Heart left ventricle (tissue), 16 donors: ENCODE results near the gene RELA. TPM values are rescaled to one million over a fixed set of nuclear protein-coding genes. Genes with fewer than 3 reads are reported as not detected.
A peak's percentile ranks its signal among the peaks of the same experiment; 100 is the strongest.

Experiments
- ATAC-seq, 4 donors: fragments of 200-7000 bp; cut with Tn5 transposase; one replicate each; pipeline ENCODE4 v1.9.1; 2020 to 2022; ENCODE audit warnings: moderate library complexity in 4 of 4, mild to moderate bottlenecking in 3 of 4, moderate number of reproducible peaks in 1 of 4
- DNase-seq, 5 donors: peaks; one replicate each; pipeline ENCODE4 v3.0.0-alpha.2; 2020
- H3K27ac ChIP-seq, 12 donors: fragments of 200-600 bp; sonication (generic) in 4 of 12; one replicate each; pipeline versions ENCODE4 v1.5.0 to v1.8.0; 2016 to 2022; ENCODE audit warnings: mild to moderate bottlenecking in 2 of 12
- H3K27me3 ChIP-seq, 9 donors: fragments of 200-600 bp; sonication (generic) in 2 of 9; one replicate each; pipeline versions ENCODE4 v1.5.1 to v1.8.0; 2016 to 2022; ENCODE audit warnings: mild to moderate bottlenecking in 3 of 9
- H3K36me3 ChIP-seq, 9 donors: fragments of 200-600 bp; sonication (generic) in 2 of 9; one replicate each; pipeline versions ENCODE4 v1.5.0 to v1.8.0; 2018 to 2022; ENCODE audit warnings: mild to moderate bottlenecking in 2 of 9
- H3K4me1 ChIP-seq, 12 donors: fragments of 200-600 bp; sonication (generic) in 4 of 12; one replicate each; pipeline versions ENCODE4 v1.5.0 to v1.8.0; 2016 to 2022; ENCODE audit warnings: mild to moderate bottlenecking in 3 of 12
- H3K4me3 ChIP-seq, 12 donors: fragments of 200-600 bp; sonication (generic) in 4 of 12; one replicate each; pipeline versions ENCODE4 v1.5.0 to v1.8.0; 2017 to 2022; ENCODE audit warnings: mild to moderate bottlenecking in 9 of 12, moderate library complexity in 4 of 12
- H3K9me3 ChIP-seq, 12 donors: fragments of 200-600 bp; sonication (generic) in 4 of 12; one replicate each; pipeline versions ENCODE4 v1.5.0 to v1.8.0; 2016 to 2022; ENCODE audit warnings: mild to moderate bottlenecking in 1 of 12
- CTCF ChIP-seq, 12 donors: fragments of 200-600 bp; sonication (generic) in 4 of 12; IDR thresholded peaks; one replicate each; pipeline versions ENCODE4 v1.5.0 to v1.8.0; 2018 to 2022; ENCODE audit warnings: antibody characterized with exemption in 12 of 12, mild to moderate bottlenecking in 5 of 12
- POLR2A ChIP-seq, 2 donors: fragments of 450-650 bp; IDR thresholded peaks; one replicate each; pipeline ENCODE4 v1.6.1; 2017; ENCODE audit warnings: antibody characterized with exemption in 2 of 2, mild to moderate bottlenecking in 2 of 2, moderate library complexity in 2 of 2
- WGBS, 4 donors: extraction: QIAGEN DNeasy Blood & Tissue Kit in 2 of 4; methylation state at CpG; one replicate each; pipeline versions ENCODE4 v1.1.5 to v1.1.7; 2013 to 2018; 5-methylcytosine and 5-hydroxymethylcytosine counted together
- intact Hi-C, 10 donors: fragments of 100-400 bp; cut with DNase I; formaldehyde crosslinking; loops; one replicate each; pipeline versions ENCODE4 v1.11.1 to v1.14.2; 2022
- polyA plus RNA-seq, 2 donors: library from polyadenylated mRNA; stranded (reverse); fragments of 200-250 nt; gene quantifications; one replicate each; pipeline ENCODE4 v1.2.3, GENCODE V29; 2013
- total RNA-seq, 9 donors: library from RNA; depleted of rRNA in 2 of 9; stranded (reverse); fragments of >200 nt in 2 of 9; fragmentation: NEBNext Ultra II Directional in 3 of 9; extraction: Animal tissue kit (Norgen Biotek cat#: 25700) in 3 of 9; gene quantifications; one replicate each; pipeline versions ENCODE4 v1.1.0 to v1.2.4, GENCODE V29; 2016 to 2023
- donor health status: ischemic (EF 13 %, LVEDD 7.1; RV severe dilation, severe dysfunction).
- donor health status: healthy with polysubstance abuse.
- donor health status: DM: no; HTN: yes; CAD: no.
- donor health status: DM: no; HTN: no; CAD: no.
- donor health status: ischemic (EF 25% LVEDD 6.9; RV normal size, moderate dysfunction).
- donor health status: ischemic (EF 25% LVEDD 5.7; RV mildly dilated, moderate dysfunction).
- donor health status: healthy.
- donor health status: DM: yes; HTN: yes; CAD: no.
- donor health status: ischemic (EF 35%, LVEDD 5.7; RV mildly dilated, moderate dysfunction).
- donor health status: nonischemic (EF 11% LVEDD 7.7; RV severe dilation, severe dysfunction).
- donor health status: DM: yes; HTN: yes; CAD: no.
- donor health status: PGD.
- donor health status: ischemic (EF 29% LVEDD 5.4; RV normal size, mild dysfunction).
- donor health status: nonischemic (EF 23%, LVEDD 6.1; RV moderate dilation, normal function).

Gene RELA
- total and polyA plus RNA-seq, 11 donors: 22.2 to 86.4 (median 42.3) TPM

DNA sequence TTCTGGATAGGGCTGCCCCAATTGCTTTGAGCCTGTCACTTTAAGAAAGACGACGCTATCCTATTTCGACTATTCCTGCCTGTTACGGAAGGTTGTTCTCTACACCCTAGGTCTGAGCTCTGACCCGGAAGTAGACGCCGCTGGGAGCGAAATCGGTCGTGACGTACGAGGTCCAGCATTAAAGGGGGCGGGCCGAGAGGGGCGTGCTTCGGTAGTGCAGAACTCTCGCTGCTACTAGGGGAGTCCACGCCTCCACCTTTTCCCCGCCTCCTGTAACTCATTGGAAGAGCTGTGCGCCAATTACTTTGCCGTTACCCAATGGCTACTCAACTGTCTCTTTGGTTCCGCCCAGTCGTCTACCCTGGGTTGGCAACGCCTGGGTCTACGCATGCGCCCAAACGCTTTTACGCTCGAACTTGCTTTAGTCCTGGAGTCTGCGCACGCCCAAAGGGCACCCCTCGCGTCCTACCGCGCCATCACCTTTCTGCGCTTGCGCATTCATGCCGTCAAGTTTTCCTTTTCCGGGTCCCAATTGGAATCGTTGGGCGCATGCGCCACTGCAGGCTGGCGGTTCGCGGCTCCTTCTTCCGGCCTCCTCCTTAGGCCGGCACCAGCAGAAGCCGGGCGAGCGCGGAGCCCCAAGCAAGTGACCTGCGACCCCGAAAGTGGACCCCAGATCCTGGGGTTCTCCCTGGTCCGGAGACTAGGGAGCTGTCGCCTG lies 47.3 kb downstream of the RELA start, which contains the start of gene PCNX3:
PCNX3 (plus strand) TSS at position 548 of the 721 bp plus-strand sequence. CDS start 536 bp downstream, outside the sequence.
- intact Hi-C loops: loop anchor here in 5 of 10 donors (2.0 to 10.0 kb wide), 7 partner anchors 37 to 242 kb away; partner anchors contain the start of genes CFL1 (in 1 of the 5), KAT5 (in 1 of the 5) and RELA (in 1 of the 5)
- ATAC-seq: peak; percentile 86 to 90 (median 88)
- TF ChIP-seq POLR2A (IDR thresholded peaks at IDR 0.05): peak in 1 of 2 donors; percentile 68
- TF ChIP-seq CTCF (IDR thresholded peaks at IDR 0.05): no peak

GRCh38 chr11:65613091-65613928 lies 49.4 kb downstream of the RELA start:
- H3K27ac ChIP-seq: peak overlapping the region; percentile 93 to 99 (median 97)
- WGBS, 4 donors: 13 to 27% (median 18%) methylated on average over 13 to 43 of the region's 43 CpGs
- intact Hi-C loops: loop anchor here in 6 of 10 donors (2.0 to 10.0 kb wide), 5 partner anchors 36 to 161 kb away; partner anchors contain the start of genes EHBP1L1 (in 3 of the 6), FAM89B (in 2 of the 6), KAT5 (in 1 of the 6) and ZNRD2 (in 1 of the 6)
- H3K36me3 ChIP-seq: peaks cover 0 to 53% (median 34%) of the 10 kb centered on the region in 9 donors
- H3K4me1 ChIP-seq: peaks cover 5 to 77% (median 50%) of the 10 kb centered on the region in 12 donors
- H3K9me3 ChIP-seq: no peaks in the 10 kb centered on the region
- peak overlapping the region; percentile 64 to 100 (median 96) for H3K4me3 ChIP-seq
- H3K27me3 ChIP-seq: no peaks in the 10 kb centered on the region
- TF ChIP-seq CTCF (IDR thresholded peaks at IDR 0.05) (no peak), POLR2A (IDR thresholded peaks at IDR 0.05) (no peak)
- ATAC-seq (no peak), DNase-seq (peak in 2 of 5 donors; percentile 53 to 69)

More for the DNA sequence above, 47.3 kb downstream of the RELA start, which contains the start of gene PCNX3:
- H3K4me3 ChIP-seq: peak within 1 kb of the TSS; percentile 89 to 100 (median 96)
- WGBS, 4 donors: 0% methylated on average over 43 to 55 of the region's 55 CpGs
- no peaks in the 10 kb centered on the region for H3K9me3 ChIP-seq
- H3K36me3 ChIP-seq: peaks cover 0 to 54% (median 40%) of the 10 kb centered on the region in 9 donors
- DNase-seq: peak; percentile 100
- no peaks in the 10 kb centered on the region for H3K27me3 ChIP-seq
- H3K27ac ChIP-seq: peak within 1 kb of the TSS; percentile 95 to 99 (median 97)
- H3K4me1 ChIP-seq: peaks cover 5 to 57% (median 34%) of the 10 kb centered on the region in 12 donors

DNA sequence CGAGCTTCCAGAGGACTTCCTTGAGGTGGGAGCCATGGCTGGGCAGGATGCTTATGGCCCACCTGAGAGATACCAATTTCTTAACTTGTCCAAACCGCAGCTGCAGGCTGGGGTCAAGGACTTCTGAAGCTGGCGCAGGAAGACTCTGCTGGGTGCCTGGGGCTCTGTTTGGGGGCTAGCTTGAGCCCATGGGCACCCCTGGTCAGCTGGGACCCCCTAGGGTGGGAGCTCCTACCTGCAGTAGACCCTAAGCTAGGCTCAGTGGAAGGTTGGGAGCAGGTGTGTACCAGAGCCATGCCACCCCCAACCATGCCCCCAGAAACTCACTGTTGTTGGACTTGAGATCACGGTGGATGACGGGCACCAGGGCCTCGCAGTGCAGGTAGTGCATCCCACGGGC lies 50.0 kb downstream of the RELA start:
- ATAC-seq: no peak
- TF ChIP-seq POLR2A (IDR thresholded peaks at IDR 0.05): no peak
- no peak for TF ChIP-seq CTCF (IDR thresholded peaks at IDR 0.05)
- Histone ChIP-seq H3K4me1 (peaks cover 6 to 83% (median 56%) of the 10 kb centered on the region in 12 donors), H3K4me3 (peak overlapping the region; percentile 64 to 100 (median 96)), H3K36me3 (peaks cover 0 to 53% (median 34%) of the 10 kb centered on the region in 9 donors), H3K9me3 (no peaks in the 10 kb centered on the region), H3K27me3 (no peaks in the 10 kb centered on the region), H3K27ac (peak overlapping the region; percentile 93 to 99 (median 97))
- intact Hi-C loops: loop anchor here in 6 of 10 donors (2.0 to 10.0 kb wide), 5 partner anchors 35 to 162 kb away; partner anchors contain the start of genes EHBP1L1 (in 3 of the 6), FAM89B (in 2 of the 6), KAT5 (in 1 of the 6) and ZNRD2 (in 1 of the 6)
- 46 to 77% (median 54%) methylated on average over 1 to 7 of the region's 7 CpGs for WGBS, 4 donors
- no peak for DNase-seq
